ENCODE data around the gene IFI30. TPM values are rescaled to one million over a fixed set of nuclear protein-coding genes. Genes with fewer than 3 reads are reported as not detected.
A peak's percentile ranks its signal among the peaks of the same experiment; 100 is the strongest.

The IFI30 gene
- total RNA-seq, 1 donor: 24.2 TPM

DNA sequence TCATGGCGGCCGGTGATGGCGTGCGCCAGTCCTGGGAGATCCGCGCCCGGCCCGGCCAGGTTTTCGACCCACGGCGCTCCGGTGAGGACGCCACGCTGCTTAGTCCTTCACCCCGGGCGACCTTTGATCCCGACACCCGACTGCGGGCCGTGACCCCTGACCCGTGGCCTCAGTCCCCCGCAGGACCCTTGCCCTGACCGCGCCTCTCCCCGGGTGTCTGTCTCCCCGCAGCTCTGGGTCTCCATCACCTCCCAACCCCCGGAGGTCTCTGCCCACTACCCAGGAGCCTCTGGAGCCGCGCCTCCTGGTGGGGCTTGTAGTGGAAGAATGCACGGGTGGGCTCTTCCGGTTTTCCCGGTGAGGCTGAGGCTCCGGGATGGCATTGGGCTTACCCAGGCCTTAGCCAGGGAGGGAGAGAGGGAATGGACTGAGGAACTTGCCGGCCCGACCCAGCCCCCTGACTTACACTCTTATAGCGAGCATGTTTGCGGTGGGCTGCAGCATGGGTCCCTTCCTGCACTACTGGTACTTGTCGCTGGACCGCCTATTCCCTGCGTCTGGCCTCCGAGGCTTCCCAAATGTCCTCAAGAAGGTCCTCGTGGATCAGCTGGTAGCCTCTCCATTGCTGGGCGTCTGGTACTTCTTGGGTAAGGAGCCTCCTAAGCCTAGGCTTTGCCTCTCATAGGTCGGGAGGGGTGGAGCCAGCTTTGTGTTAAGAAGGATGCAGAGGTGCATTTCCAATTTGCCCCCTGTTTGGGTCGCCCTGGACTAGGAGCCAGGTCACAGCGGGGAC lies 20.0 kb downstream of the IFI30 start:
- DNase-seq (ENCODE audit: low read depth): no peak
- TF ChIP-seq, protein P1, sequence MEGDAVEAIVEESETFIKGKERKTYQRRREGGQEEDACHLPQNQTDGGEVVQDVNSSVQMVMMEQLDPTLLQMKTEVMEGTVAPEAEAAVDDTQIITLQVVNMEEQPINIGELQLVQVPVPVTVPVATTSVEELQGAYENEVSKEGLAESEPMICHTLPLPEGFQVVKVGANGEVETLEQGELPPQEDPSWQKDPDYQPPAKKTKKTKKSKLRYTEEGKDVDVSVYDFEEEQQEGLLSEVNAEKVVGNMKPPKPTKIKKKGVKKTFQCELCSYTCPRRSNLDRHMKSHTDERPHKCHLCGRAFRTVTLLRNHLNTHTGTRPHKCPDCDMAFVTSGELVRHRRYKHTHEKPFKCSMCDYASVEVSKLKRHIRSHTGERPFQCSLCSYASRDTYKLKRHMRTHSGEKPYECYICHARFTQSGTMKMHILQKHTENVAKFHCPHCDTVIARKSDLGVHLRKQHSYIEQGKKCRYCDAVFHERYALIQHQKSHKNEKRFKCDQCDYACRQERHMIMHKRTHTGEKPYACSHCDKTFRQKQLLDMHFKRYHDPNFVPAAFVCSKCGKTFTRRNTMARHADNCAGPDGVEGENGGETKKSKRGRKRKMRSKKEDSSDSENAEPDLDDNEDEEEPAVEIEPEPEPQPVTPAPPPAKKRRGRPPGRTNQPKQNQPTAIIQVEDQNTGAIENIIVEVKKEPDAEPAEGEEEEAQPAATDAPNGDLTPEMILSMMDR (IDR thresholded peaks at IDR 0.05; ENCODE audit: insufficient read depth, low read depth, low read length): peak; percentile 6
- H3K4me3 ChIP-seq (ENCODE audit: low read depth, low read length): peak overlapping the region; percentile 84

DNA sequence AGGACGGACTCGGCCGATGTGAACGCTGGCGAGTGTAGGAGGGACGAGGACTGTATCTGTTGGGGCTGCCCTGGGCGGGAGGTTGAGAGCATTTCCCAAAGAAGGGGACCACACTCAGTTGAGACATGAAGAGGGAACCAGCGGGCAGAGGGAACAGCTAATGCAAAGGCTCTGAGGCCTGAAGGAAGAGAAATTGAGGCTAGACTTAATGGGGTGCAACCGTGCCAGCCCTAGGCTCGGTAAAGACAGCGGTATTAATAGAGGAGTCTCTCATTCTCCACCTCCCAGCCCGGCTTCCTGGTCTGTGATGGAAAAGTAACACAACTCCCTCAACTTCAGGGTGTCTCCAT lies 20.5 kb downstream of the IFI30 start:
- TF ChIP-seq, protein P1 (IDR thresholded peaks at IDR 0.05; ENCODE audit: insufficient read depth, low read depth, low read length): no peak
- no peak for DNase-seq (ENCODE audit: low read depth)
- H3K4me3 ChIP-seq (ENCODE audit: low read depth, low read length): peak overlapping the region; percentile 84

DNA sequence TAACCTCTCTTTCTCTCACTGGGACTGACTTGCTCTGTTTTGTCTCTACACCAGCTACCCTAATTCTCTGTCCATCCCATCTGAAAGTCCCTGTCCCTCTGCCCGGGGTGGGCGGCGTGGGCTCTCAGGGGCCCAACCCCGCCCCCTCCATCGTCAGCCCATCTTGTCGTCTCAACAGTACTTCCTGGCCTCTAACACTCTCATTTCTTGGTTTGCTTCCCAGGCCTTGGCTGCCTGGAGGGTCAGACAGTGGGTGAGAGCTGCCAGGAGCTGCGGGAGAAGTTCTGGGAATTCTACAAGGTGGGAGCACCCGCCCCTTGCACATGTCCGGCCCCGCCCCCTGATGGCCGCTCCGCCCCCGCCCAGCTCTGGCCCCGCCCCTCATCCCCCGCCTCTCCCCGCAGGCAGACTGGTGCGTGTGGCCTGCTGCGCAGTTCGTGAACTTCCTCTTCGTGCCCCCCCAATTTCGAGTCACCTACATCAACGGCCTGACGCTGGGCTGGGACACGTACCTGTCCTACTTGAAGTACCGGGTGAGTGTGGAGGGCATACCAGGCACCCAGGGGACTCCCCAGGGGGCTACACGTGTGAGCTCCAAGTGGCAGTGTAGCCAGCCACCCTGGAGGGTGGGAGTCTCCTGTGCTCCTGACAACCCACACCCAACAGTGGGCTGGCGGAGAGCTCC lies 21.1 kb downstream of the IFI30 start:
- H3K4me3 ChIP-seq (ENCODE audit: low read depth, low read length): peak overlapping the region; percentile 84
- TF ChIP-seq, protein P1 (IDR thresholded peaks at IDR 0.05; ENCODE audit: insufficient read depth, low read depth, low read length): no peak
- peak; percentile 55 for DNase-seq (ENCODE audit: low read depth)

DNA sequence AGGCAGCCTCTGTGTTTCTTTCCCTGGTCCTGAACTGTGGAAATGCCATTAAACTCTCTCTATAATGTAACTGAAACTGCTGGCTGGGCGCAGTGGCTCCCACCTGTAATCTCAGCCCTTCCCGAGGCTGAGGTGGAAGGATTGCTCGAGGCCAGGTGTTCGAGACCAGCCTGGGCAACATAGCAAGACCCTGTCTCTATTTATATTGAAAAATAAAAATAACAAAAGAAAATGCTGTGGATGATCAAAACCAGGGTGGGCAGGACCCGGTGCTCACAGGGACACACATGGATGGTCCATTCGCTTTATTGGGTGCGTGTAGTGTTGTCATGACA lies 22.9 kb downstream of the IFI30 start:
- TF ChIP-seq, protein P1 (IDR thresholded peaks at IDR 0.05; ENCODE audit: insufficient read depth, low read depth, low read length): no peak
- H3K4me3 ChIP-seq (ENCODE audit: low read depth, low read length): no peak overlapping the region

DNA sequence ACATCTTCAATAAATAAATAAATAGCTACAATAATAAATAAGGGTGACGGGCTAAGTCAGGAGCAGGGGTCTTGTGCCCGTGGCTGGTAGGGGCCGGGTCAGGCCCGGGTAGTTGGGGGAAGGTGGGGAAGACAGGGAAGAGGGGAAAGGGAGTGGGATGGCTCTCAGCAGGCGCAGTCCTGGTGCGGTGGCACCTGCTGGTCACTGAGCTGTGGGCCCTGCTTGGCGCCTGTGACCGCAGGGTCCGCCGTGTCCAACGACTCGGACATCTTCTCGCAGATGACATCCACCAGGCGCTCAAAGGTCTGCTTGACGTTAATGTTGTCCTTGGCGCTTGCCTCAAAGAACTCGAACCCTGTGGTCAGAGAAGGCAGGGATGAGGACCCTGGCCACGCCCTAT lies 23.7 kb downstream of the IFI30 start:
- TF ChIP-seq, protein P1 (IDR thresholded peaks at IDR 0.05; ENCODE audit: insufficient read depth, low read depth, low read length): no peak
- H3K4me3 ChIP-seq (ENCODE audit: low read depth, low read length): no peak overlapping the region
- no peak for DNase-seq (ENCODE audit: low read depth)

More for the DNA sequence above, 22.9 kb downstream of the IFI30 start:
- no peak for DNase-seq (ENCODE audit: low read depth)

DNA sequence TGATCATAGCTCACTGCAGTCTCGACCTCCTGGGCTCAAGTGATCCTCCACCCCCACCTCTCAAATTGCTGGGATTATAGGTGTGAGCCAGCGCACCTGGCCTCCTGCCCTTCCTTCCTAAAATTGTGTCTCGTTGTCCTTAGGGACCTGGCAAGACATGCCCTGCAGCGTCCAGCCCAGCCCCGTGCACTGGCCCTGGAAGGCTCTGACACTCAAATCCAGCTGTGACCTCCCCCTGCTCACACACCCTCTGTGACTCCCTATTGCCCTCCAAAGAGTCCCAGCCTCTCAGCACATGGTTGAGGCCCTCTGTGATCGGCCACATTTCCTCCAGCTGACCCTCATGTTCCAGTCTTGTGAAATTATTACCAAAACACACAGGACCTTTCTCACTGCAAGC lies 24.3 kb downstream of the IFI30 start:
- no peak for DNase-seq (ENCODE audit: low read depth)
- TF ChIP-seq, protein P1 (IDR thresholded peaks at IDR 0.05; ENCODE audit: insufficient read depth, low read depth, low read length): no peak
- H3K4me3 ChIP-seq (ENCODE audit: low read depth, low read length): no peak overlapping the region
